ENCODE measurements around the gene GALM.
"Not testable (repeated sequence)": the region's sequence is repeated elsewhere in the genome, so short reads cannot be mapped to it uniquely, and the experiment has no call there.

Gene GALM

DNA sequence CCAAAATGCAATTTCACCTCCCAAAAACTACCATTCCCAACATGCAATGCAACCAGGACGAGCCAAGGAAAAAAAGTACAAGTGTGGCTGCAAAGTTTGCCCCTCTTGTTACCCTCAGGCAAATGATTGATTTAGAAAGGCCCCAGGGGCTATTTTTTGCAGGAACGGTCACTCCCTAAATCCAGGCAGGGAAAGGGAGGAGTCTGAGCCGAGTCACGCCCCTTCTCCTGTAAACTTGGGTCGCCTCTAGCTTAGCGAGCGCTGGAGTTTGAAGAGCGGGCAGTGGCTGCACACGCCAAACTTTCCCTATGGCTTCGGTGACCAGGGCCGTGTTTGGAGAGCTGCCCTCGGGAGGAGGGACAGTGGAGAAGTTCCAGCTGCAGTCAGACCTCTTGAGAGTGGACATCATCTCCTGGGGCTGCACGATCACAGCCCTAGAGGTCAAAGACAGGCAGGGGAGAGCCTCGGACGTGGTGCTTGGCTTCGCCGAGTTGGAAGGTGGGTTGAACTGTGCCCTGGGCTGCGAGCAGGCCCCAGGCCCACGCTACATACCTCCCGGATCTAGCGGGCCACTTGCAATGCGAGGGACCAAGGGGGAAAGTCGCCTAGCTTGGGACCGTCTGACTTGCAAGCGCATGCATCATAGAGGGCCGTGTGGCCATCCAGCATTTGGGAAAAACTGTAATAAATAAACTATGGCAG, at the start of gene GALM:
Gene GALM (plus strand): TSS at position 261 of the 702 bp plus-strand sequence. CDS start 48 bp downstream, at position 309.
- peak; percentile 72 for DNase-seq (ENCODE audit: low spot score)

DNA sequence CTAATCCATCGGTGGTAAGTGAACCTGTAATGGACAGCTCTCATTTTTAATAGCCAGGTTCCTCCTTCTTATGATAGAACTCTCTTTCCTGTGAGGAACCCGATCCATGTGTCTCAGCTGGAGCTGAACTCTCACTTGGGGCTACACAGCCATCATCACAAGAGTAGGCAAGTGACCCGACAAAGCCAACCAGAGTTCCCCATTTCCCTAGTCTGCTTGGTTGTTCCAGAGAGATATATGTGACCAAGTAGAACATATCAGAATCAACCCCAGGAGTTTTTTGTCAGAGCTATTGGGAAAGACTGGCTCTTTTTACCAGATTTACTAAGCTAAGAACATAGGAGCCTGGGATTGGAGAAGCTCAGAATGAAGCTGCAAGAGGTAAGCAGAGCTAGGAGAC, 48.6 kb upstream of the GALM start:
- no peak for DNase-seq (ENCODE audit: low spot score)

DNA sequence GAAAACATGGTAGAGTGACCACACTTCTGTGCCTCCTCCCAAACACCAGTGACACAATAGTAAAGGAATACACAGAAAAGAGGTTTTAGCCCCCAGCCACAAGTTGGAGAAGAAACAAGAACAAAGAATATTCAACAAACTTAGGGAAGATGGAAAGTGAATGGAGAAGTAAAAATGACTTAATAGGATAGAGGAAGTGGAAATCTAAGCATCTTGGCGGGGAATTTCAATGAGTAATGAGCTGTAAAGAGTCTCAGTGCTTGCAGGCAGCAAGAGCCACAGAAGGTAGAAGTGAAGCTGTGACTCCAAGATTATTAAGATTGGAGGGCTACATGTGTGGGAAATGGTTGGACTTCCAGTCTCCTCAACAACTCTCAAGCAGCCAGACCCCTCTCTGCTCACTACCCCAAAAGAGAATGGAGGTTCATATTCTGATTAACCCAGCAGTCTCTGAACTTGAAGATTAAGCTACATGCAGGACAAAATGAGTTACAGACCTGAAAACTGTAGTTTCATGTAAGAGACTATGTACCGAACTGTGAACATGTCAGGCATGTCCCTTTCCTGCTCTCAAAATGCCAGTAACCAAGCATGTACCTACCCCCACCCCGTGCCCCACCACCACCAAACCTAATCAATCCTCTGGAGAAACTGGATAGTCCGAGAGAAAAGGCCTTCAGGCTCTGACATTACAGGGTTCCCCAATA, 46.3 kb upstream of the GALM start:
- peak; percentile 32 for DNase-seq (ENCODE audit: low spot score)

DNA sequence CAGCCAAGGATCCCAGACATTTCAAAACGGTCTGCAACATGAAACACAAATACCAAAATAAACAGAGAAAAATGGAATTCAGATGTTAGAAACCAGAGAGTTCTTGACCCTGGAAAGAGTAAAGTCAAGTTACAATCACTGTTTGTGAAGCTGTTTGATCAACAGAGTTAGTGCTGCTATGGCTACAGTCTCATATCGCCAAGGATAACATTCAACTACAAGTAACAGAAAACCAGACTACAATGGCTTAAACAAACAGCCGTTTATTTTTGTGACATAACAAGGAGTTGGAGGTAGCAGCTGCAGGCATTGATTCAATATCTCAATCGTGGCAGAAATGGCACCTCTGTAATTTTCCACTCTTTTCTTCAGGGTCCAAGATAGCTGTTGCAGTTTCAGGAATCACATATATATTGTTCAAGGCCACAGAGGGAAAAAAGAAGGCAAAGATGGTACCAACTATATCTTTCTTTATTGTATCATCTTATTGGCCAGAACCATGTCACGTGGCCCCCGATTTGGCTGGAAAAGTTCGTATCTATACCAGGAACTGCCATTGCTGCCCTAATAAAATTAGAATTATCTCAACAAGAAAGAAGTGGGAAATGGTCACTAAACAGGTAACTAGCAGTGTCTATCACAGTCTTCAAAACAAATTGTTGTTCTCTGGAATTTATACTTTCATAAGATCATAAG, 45.5 kb upstream of the GALM start:
- DNase-seq (ENCODE audit: low spot score), result no peak

DNA sequence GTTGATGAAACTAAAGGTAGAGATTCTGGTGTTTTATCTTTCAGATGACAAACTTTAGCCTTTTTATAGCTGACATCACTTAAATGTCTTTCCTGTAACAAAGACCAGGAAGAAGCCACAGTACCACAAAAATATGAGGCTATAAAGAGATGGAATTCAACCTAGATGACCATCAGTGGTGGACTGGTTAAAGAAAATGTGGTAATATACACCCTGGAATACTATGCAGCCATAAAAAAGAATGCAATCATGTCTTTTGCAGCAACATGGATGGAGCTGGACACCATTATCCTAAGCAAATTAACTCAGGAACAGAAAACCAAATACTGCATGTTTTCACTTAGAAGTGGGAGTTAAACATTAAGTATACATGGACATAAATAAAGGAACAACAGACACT, 44.9 kb upstream of the GALM start:
- DNase-seq (ENCODE audit: low spot score), result no peak

DNA sequence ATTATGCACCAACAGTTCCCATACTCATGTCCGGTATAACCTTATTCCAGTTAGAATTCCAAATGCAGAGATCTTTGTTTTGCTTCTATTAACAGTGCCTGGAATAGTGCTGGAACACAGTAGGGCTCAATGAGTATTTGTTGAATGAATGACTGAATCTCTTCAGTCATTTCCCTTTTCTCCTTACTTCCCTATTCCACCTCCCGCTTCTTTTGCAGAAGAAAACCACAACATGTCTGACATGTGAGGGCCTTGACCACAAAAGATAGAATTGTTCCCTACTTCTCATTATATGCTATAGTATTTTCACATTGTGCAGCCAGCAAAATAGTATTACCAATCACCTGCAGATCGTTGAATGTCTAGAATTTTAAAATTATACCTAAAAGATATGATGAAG, 43.7 kb upstream of the GALM start:
- DNase-seq (ENCODE audit: low spot score), result peak; percentile 38

DNA sequence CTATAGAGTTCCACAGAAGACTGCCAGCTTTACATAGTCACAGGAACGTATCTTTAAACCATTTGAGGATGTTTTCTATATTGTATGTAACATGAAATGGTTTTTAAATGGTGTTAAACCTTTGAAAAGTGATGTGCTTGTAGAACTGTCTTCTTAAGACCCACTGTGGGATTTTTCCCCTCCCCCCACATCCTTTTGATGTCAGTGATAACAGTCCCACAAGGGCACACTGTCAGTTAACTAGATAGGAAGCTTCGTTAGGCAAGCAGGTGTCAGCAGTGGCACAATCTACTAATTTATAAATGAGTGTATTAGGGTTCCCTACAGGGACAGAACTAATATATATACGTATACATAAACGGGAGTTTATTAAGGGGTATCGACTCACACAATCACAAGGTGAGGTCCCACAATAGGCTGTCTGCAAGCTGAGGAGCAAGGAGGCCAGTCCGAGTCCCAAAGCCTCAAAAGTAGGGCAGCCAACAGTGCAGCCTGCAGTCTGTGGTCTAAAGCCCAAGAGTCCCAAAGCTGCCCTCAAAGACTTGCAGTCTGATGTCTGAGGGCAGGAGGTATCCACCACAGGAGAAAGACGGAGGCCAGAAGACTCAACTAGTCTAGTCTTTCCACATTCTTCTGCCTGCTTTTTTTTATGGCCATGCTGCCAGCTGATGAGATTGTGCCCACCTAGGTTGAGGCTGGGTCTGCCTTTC, 39.4 kb upstream of the GALM start:
- no peak for DNase-seq (ENCODE audit: low spot score)

DNA sequence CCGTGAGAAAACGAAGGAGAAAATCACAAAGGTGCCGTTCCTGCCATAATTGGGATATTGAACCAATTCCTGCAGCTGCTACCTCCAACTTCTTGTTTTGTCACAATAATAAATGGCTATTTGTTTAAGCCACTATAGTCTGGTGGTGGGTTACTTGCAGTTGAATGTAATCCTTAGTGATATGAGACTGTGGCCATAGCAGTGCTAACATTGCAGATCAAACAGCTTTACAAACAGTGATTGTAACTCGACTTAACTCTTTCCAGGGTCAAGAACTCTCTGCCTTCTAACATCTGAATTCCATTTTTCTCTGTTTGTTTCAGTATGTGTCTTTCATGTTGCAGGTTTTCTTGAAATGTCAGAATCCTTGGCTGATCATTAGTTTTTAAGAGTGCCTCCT, 38.5 kb upstream of the GALM start:
- no peak for DNase-seq (ENCODE audit: low spot score)

DNA sequence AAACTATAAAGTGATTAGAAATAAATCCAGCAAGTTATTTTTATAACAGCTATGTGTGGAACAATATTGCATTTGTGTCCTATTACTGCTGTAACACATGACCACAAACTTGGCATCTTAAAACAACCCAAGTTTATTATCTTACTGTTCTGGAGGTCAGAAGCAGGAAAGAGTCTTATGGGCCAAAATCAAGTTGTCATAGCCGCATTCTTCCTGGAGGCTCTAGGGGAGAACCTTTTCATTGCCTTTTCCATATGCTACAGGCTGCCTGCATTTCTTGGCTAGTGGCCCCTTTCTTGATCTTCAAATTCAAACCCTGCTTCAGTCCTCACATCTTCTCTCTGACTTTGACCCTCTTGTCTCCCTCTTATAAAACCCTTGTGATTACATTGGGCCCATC, 36.2 kb upstream of the GALM start:
- DNase-seq (ENCODE audit: low spot score), result no peak

DNA sequence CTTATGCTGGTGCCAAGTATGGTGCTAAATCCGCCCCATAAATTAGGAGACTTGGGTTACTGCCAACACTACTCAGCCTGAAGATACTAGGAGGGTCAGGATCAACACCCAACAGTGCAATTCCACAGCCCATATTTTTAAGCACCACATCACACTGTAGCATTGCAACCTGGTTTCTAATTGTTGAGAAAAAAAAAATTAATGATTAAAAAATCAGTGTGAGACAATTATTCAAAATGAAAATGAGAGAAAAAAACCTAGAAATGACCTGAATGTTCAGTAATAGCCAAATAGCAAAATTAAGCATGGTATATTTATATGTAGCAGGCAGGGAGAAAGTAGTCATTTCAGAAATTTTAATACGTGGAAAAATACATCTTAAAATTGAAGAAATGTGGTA, 33.9 kb upstream of the GALM start:
- no peak for DNase-seq (ENCODE audit: low spot score)

DNA sequence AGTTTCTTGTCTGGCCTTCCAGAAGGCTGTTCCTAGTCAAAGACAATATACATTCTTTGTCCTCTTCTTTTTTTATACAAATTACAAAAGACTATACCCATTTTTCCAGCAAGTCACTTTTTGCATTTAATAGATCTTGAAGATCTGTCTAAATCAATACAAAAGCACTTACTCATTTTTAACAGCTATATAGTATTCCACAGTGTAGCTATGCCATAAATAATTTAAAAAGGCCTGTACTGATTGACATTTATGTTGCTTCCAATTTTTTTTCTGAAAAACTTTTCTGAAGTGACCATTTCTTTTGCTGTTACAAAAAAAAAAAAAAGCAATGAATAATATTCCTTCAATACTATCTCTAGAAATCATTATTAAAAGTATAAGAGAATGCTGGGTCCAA, 32.9 kb upstream of the GALM start:
- DNase-seq (ENCODE audit: low spot score), result no peak

DNA sequence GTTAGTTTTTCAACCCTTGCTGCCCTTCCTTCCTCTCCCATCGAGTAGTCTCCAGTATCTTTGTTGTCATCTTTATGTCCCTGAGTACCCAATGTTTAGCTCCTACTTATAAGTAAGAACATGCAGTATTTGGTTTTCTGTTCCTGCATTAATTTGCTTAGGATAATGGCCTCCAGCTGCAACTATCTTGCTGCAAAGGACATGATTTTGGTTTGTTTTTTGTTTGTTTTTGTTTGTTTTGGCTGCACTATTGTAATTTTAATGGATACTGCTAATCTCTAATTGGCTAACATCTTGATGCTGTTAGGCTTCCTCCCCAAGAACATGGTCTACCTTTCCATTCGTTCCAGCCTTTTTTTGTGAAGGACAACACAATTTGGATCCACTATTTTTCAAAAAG, 32.0 kb upstream of the GALM start:
- no peak for DNase-seq (ENCODE audit: low spot score)

DNA sequence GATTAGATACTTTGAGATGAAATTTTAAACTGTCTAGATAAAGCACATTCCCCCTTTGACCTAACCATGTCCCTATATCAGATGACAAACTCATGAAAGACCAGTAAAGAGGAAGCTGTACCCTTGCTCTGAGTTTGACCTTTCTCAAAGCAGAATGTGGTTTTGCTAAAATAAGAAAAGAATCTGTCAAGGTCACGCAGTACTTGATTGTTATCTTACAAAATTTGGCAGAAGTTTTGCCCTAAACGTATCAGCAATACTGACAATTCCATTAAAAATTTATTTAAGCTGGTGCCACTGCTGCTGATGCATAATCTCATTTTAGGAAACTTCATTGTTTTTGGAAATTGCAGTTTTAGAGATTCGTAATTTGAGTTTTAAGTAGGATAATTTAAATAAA, 31.2 kb upstream of the GALM start:
- no peak for DNase-seq (ENCODE audit: low spot score)

DNA sequence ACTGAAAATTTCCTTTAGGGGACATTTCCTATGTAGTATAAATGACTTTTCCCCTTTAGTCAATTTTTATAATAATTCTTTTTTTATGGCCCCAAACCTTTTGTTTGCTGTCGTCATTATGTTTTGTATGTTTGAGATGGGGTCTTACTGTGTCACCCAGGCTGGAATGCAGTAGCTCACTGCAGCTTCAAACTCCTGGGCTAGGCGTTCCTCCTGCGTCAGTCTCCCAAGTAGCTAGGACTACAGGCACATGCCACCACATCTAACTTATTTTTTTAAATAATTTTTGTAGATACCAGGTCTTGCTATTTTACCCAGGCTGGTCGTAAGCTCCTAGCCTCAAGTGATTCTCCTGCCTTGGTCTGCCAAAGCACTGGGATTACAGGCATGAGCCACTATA, 30.8 kb upstream of the GALM start:
- DNase-seq (ENCODE audit: low spot score), result no peak

DNA sequence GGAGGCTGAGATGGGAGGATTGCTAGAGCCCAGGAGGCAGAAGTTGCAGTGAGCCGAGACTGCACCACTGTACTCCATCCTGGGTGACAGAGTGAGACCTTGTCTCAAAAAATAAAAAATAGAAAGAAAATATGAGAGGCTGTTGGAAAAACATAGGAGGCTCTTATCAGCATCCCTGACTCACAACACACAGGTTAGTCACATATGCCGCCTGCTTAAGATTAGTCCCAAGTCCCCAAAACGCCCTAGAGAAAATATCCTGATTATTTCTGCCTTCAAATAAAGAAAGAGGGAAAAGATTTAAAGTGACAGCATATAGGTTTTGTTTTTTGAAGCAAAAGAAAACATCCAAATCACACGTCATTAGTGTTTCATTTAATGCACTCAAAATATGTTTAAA, 29.8 kb upstream of the GALM start:
- no peak for DNase-seq (ENCODE audit: low spot score)

DNA sequence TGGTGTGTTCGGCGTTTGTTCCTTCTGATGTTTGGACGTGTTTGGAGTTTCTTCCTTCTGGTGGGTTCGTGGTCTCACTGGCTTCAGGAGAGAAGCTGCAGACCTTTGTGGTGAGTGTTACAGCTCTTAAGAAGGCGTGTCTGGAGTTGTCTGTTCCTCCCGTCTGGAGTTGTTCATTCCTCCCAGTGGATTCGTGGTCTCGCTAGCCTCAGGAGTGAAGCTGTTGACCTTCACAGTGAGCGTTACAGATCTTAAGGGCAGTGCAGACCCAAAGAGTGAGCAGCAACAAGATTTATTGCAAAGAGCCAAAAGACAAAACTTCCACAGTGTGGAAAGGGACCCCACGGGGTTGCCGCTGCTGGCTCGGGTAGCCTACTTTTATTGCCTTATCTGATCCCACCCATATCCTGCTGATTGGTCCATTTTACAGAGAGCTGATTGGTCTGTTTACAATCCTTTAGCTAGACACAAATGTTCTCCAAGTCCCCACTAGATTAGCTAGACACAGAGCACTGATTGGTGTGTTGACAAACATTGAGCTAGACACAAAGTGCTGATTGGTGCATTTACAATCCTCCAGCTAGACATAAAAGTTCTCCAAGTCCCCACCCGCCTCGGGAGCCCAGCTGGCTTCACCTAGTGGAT, 23.4 kb upstream of the GALM start:
- DNase-seq (ENCODE audit: low spot score), result not testable (repeated sequence)

DNA sequence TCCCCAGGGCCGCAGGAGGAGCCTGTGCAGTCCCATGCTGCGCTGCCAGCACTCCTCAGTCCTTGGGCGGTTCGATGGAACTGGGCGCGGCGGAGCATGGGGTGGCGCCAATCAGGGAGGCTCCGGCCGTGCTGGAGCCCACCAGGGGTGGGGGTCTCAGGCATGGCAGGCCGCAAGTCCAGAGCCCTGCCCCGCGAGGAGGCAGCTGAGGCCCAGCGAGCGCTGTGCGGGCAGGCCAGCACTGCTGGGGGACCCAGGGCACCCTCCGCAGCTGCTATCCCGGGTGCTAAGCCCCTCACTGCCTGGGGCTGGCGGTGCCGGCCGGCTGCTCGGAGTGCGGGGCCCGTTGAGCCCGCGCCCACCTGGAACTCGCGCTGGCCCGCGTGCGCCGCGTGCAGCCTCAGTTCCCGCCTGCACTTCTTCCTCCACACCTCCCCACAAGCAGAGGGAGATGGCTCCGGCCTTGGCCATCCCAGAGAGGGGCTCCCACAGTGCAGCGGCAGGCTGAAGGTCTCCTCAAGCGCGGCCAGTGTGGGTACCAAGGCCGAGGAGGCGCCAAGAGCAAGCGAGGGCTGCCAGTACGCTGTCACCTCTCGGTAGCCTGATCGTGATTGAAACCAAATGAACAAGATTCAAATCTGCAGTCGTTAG, 22.8 kb upstream of the GALM start:
- no peak for DNase-seq (ENCODE audit: low spot score)

DNA sequence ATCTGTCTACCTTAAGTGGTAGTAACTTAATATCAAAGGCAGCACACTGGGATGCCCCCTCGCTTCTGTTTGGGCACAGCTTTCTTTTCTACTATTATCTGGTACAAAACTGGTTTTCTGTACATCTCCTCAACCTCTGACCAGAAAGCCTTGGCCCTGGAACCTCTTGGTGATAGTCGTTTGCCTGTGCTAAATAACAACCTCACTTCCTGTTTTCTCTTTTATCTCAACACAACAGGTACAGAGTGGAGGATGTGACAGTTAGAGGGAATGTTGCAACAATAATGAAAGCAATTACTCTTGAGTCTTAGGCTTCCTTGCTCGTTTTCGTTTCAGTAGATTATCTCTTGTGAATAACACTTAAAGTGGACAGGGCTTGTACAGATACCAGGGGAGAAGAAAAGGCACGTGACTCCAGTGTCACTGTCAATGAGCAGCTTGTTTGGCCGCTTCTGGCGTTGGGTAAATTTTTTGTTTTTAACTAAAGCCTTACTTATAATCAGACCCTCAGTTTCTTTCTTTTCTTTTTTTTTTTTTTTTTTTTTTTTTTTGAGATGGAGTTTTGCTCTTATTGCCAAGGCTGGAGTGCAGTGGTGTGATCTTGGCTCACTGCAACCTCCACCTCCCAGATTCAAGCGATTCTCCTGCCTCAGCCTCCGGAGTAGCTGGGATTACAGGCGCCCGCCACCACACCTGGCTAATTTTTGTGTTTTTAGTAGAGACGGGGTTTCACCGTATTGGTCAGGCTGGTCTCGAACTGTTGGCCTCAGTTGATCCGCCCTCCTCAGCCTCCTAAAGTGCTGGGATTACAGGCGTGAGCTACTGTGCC, 22.0 kb upstream of the GALM start:
- DNase-seq (ENCODE audit: low spot score), result not testable (repeated sequence)

DNA sequence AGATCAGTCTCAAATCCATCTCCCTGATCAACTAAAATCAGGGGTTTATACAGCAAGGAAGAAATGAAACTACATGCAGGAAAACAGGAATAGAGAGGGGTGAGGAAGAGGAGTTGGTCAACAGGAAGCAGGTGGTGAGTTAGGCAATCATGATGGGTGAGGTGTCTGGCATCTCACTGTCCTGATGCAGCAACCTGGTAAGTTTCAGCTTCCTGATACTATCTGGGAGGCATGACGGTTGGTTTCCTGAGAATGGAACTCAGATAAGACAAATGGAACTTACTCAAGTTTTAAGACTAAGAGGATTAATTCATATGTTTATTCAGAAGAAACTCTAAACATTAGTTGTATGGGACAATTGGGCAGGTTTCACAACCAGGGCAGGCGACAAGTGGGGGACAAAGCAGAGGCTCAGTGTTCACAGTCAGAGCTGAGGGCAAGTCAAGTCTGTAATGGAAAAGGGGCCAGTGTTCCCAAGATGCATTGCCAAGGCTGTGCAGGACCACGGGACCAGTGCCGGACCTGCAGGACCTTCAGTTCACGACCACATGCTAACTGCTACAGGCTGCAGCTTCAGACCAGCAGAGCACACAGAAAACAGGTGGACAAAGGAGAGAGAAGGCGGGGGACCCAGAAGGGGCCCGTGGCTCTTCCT, 17.7 kb upstream of the GALM start:
- no peak for DNase-seq (ENCODE audit: low spot score)

DNA sequence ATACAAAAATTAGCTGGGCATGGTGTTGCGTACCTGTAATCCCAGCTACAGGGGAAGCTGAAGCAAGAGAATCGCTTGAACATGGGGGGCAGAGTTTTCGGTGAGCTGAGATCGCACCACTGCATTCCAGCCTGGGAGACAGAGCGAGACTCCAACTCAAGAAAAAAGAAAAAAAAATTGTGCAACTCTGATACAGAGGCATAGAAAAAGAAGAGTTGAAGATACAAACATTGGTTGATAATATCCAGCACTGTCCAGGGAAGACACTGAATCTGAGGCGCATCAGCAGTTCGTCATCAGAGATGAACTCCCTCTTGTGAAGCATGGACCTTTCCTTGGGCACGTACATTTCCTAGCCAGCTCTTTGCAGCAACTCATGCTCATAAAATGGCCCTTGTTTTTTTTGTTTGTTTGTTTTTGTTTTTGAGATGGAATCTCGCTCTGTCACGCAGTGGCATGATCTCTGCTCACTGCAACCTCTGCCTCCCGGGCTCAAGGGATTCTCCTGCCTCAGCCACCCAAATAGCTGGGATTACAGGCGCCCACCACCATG, 16.7 kb upstream of the GALM start:
- no peak for DNase-seq (ENCODE audit: low spot score)
